A549 (cell line): ENCODE results near the gene BEND5.

Source experiments
- EP300 ChIP-seq, 2 experiments: fragments of >200 bp; sonication (Bioruptor Twin); formaldehyde crosslinking; IDR thresholded peaks; 2 replicates in 1 of 2; 3 replicates in 1 of 2; pipeline ENCODE4 v1.6.1; 2016 to 2017
- POLR2A ChIP-seq: IDR thresholded peaks from 2 replicates; pipeline ENCODE4 v1.6.1; 2012; ENCODE audit warnings: mild to moderate bottlenecking, low read length
- RAD21 ChIP-seq, 2 experiments: fragments of >200 bp in 1 of 2; sonication (Bioruptor Twin) in 1 of 2; formaldehyde crosslinking in 1 of 2; IDR thresholded peaks in 1 of 2; conservative IDR thresholded peaks in 1 of 2; 2 replicates in 1 of 2; 3 replicates in 1 of 2; pipeline ENCODE4 v1.6.1; 2012 to 2018; ENCODE audit warnings: inconsistent platforms in 1 of 2
- ZFP36 ChIP-seq: fragments of 450-650 bp; IDR thresholded peaks from 2 replicates; pipeline ENCODE4 v1.6.1; 2014; ENCODE audit warnings: borderline replicate concordance; ENCODE audit not compliant: partially characterized antibody
- TF ChIP-seq, protein P1 (sequence below): fragments of >200 bp; sonication (Bioruptor Twin); formaldehyde crosslinking; IDR thresholded peaks from 3 replicates; pipeline ENCODE4 v1.5.1; 2016
- TF ChIP-seq, protein P2 (sequence below): fragments of 250-450 bp; sonication (Bioruptor Pico); IDR thresholded peaks from 2 replicates; pipeline ENCODE4 v1.5.0; 2021; ENCODE audit warnings: mild to moderate bottlenecking, moderate library complexity, borderline replicate concordance
- TF ChIP-seq, protein P3 (sequence below): fragments of 450-650 bp; IDR thresholded peaks from 2 replicates; pipeline ENCODE4 v1.6.1; 2014; ENCODE audit warnings: antibody characterized with exemption

DNA sequence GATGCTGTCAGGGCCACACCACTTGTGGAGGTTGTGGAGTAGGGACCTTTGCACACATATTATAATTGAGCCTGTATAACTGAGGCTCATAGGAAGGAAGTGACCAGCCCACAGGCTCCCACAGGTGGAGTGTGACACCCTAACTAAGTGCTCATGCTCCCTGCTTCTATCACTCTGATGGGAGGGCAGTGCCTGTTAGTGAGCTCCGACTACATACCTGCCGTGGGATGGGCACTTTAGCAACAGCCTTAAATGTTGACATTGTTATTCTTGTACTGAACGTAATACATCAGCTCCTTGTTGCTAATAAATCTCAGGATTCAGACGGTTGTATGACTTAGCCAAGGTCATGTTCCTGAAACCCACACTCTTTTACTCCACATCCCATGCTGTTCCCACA is 58.0 kb downstream of the BEND5 start:
- no peak for TF ChIP-seq EP300 (IDR thresholded peaks at IDR 0.05)
- TF ChIP-seq, protein P1, sequence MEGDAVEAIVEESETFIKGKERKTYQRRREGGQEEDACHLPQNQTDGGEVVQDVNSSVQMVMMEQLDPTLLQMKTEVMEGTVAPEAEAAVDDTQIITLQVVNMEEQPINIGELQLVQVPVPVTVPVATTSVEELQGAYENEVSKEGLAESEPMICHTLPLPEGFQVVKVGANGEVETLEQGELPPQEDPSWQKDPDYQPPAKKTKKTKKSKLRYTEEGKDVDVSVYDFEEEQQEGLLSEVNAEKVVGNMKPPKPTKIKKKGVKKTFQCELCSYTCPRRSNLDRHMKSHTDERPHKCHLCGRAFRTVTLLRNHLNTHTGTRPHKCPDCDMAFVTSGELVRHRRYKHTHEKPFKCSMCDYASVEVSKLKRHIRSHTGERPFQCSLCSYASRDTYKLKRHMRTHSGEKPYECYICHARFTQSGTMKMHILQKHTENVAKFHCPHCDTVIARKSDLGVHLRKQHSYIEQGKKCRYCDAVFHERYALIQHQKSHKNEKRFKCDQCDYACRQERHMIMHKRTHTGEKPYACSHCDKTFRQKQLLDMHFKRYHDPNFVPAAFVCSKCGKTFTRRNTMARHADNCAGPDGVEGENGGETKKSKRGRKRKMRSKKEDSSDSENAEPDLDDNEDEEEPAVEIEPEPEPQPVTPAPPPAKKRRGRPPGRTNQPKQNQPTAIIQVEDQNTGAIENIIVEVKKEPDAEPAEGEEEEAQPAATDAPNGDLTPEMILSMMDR, result no peak
- TF ChIP-seq, protein P2, sequence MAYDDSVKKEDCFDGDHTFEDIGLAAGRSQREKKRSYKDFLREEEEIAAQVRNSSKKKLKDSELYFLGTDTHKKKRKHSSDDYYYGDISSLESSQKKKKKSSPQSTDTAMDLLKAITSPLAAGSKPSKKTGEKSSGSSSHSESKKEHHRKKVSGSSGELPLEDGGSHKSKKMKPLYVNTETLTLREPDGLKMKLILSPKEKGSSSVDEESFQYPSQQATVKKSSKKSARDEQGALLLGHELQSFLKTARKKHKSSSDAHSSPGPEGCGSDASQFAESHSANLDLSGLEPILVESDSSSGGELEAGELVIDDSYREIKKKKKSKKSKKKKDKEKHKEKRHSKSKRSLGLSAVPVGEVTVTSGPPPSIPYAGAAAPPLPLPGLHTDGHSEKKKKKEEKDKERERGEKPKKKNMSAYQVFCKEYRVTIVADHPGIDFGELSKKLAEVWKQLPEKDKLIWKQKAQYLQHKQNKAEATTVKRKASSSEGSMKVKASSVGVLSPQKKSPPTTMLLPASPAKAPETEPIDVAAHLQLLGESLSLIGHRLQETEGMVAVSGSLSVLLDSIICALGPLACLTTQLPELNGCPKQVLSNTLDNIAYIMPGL, result no peak
- TF ChIP-seq, protein P3, sequence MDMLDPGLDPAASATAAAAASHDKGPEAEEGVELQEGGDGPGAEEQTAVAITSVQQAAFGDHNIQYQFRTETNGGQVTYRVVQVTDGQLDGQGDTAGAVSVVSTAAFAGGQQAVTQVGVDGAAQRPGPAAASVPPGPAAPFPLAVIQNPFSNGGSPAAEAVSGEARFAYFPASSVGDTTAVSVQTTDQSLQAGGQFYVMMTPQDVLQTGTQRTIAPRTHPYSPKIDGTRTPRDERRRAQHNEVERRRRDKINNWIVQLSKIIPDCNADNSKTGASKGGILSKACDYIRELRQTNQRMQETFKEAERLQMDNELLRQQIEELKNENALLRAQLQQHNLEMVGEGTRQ, result no peak
- TF ChIP-seq ZFP36, result no peak
- TF ChIP-seq RAD21 (conservative IDR thresholded peaks at IDR 0.05 in 1 of 2, IDR thresholded peaks at IDR 0.05 in 1 of 2), result no peak
- TF ChIP-seq POLR2A, result no peak
